Testis (tissue), 3 donors: Measurements from ENCODE around the gene BTLA. TPM values are rescaled to one million over a fixed set of nuclear protein-coding genes. Genes with fewer than 3 reads are reported as not detected.

Source experiments
- DNase-seq: peaks from one replicate; pipeline ENCODE4 v3.0.0-alpha.2; 2019
- H3K27ac ChIP-seq, 2 donors: fragments of 200-600 bp; sonication (generic); one replicate each; pipeline ENCODE4 v1.5.1; 2019
- H3K27me3 ChIP-seq: fragments of 200-600 bp; sonication (generic); one replicate; pipeline ENCODE4 v1.5.1; 2019
- H3K36me3 ChIP-seq: fragments of 200-600 bp; sonication (generic); one replicate; pipeline ENCODE4 v1.5.1; 2017; ENCODE audit warnings: low read depth; ENCODE audit errors: missing control alignments
- H3K4me1 ChIP-seq: fragments of 200-600 bp; sonication (generic); one replicate; pipeline ENCODE4 v1.5.1; 2019
- H3K4me3 ChIP-seq, 2 donors: fragments of 200-600 bp; sonication (generic); one replicate each; pipeline ENCODE4 v1.5.1; 2017 to 2019
- H3K9me3 ChIP-seq: fragments of 200-600 bp; sonication (generic); one replicate; pipeline ENCODE4 v1.5.1; 2017
- POLR2A ChIP-seq: fragments of 450-650 bp; IDR thresholded peaks from one replicate; pipeline ENCODE4 v1.6.1; 2017; ENCODE audit warnings: antibody characterized with exemption, mild to moderate bottlenecking, moderate library complexity
- WGBS, 2 donors: methylation state at CpG; one replicate each; pipeline ENCODE4 v1.1.5; 2018; 5-methylcytosine and 5-hydroxymethylcytosine counted together
- intact Hi-C: fragments of 100-400 bp; cut with DNase I; formaldehyde crosslinking; loops from one replicate; pipeline ENCODE4 v1.15.1; 2023; ENCODE audit warnings: low total_unique reads
- polyA plus RNA-seq: library from polyadenylated mRNA; stranded (reverse); fragments of 350-450 nt; fragmentation: Illumina TruSeq; extraction: RNeasy Lipid Tissue Mini Kit (QIAGEN cat#74804); gene quantifications from one replicate; pipeline ENCODE4 v1.2.3, GENCODE V29; 2014; ENCODE audit warnings: low read depth, low replicate concordance; ENCODE audit not compliant: insufficient read depth
- total RNA-seq, 2 donors: library from RNA; depleted of rRNA; stranded (reverse); fragments of >200 nt; gene quantifications; one replicate each; pipeline ENCODE4 v1.2.3, GENCODE V29; 2016
- TF ChIP-seq, protein P1 (sequence below), 3 experiments: fragments of 450-650 bp in 2 of 3; fragments of 200-600 bp in 1 of 3; sonication (generic) in 1 of 3; IDR thresholded peaks; one replicate each; pipeline ENCODE4 v1.5.1; 2016 to 2019; ENCODE audit warnings: antibody characterized with exemption in 3 of 3, mild to moderate bottlenecking in 2 of 3, moderate library complexity in 1 of 3

The BTLA gene
- total and polyA plus RNA-seq, 3 donors from 2014 or later: 0.50 to 1.4 (median 1.2) TPM

DNA sequence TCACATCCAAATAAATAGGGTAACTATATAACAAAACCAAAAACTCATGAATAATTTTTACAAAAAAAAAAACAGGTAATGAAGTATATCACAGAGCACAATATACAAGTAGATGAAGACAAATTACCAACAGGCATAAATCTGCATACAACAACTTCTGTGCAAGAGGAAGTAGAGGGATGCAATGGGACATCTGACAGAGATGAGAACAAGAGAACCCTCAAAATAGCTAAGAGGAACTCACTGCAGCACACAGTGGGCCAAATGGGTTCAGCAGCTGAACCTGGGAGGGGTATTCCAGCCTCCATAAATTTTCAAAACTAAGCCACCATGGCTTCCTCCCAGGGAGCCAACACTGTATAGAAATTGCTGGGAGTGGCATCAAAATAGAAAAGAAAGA is 9.6 kb upstream of the BTLA start:
- Histone ChIP-seq H3K4me1 (no peaks in the 10 kb centered on the region), H3K36me3 (no peaks in the 10 kb centered on the region), H3K27ac (no peak overlapping the region), H3K9me3 (no peaks in the 10 kb centered on the region), H3K27me3 (no peaks in the 10 kb centered on the region), H3K4me3 (no peak overlapping the region)
- no peak for DNase-seq
- intact Hi-C loops: no loop called here
- TF ChIP-seq POLR2A: no peak
- TF ChIP-seq, protein P1, sequence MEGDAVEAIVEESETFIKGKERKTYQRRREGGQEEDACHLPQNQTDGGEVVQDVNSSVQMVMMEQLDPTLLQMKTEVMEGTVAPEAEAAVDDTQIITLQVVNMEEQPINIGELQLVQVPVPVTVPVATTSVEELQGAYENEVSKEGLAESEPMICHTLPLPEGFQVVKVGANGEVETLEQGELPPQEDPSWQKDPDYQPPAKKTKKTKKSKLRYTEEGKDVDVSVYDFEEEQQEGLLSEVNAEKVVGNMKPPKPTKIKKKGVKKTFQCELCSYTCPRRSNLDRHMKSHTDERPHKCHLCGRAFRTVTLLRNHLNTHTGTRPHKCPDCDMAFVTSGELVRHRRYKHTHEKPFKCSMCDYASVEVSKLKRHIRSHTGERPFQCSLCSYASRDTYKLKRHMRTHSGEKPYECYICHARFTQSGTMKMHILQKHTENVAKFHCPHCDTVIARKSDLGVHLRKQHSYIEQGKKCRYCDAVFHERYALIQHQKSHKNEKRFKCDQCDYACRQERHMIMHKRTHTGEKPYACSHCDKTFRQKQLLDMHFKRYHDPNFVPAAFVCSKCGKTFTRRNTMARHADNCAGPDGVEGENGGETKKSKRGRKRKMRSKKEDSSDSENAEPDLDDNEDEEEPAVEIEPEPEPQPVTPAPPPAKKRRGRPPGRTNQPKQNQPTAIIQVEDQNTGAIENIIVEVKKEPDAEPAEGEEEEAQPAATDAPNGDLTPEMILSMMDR (IDR thresholded peaks at IDR 0.05): no peak

- WGBS, 2 donors: 83 to 95% methylated on average over 2 of the region's 2 CpGs
- no peak overlapping the region for H3K4me3 ChIP-seq
- no peak overlapping the region for H3K27ac ChIP-seq
- no peaks in the 10 kb centered on the region for H3K4me1 ChIP-seq
- H3K9me3 ChIP-seq: no peaks in the 10 kb centered on the region
- no peak for TF ChIP-seq POLR2A
- TF ChIP-seq, protein P1 (IDR thresholded peaks at IDR 0.05): no peak
- intact Hi-C loops: no loop called here
- DNase-seq: no peak
- H3K36me3 ChIP-seq: no peaks in the 10 kb centered on the region
- no peaks in the 10 kb centered on the region for H3K27me3 ChIP-seq
Measured at GRCh38 chr3:112508261-112508660, 9.0 kb upstream of the BTLA start.

- intact Hi-C loops: no loop called here
- no peaks in the 10 kb centered on the region for H3K4me1 ChIP-seq
- no peak overlapping the region for H3K4me3 ChIP-seq
- H3K27ac ChIP-seq: no peak overlapping the region
- TF ChIP-seq, protein P1 (IDR thresholded peaks at IDR 0.05): no peak
- no peak for TF ChIP-seq POLR2A
- H3K36me3 ChIP-seq: no peaks in the 10 kb centered on the region
- WGBS, 2 donors: 31 to 41% methylated on average over 2 of the region's 2 CpGs
- no peaks in the 10 kb centered on the region for H3K27me3 ChIP-seq
- H3K9me3 ChIP-seq: no peaks in the 10 kb centered on the region
- DNase-seq: no peak
Measured at GRCh38 chr3:112505907-112506306, 6.6 kb upstream of the BTLA start.

DNA sequence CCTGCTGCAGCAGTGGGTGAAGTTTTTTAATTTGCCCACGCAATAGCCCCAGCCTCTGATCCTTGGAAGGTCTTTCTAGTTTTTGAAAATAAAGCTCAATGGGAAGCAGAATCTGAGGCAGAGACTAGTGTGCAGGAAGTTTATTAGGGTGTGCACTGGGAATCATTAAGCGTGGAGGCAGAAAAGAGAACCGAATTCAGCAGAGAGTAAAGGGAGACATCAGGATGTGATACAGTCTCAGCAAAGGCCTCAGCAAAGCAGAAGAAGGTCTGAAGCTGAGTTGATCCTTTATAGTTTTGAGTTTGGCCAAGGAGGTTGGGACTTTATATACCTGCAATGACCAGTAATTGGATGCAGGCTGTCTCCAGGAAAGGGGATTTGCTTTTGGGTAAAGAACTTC is 4.9 kb upstream of the BTLA start:
- H3K27ac ChIP-seq: no peak overlapping the region
- intact Hi-C loops: no loop called here
- WGBS, 2 donors: 93% methylated on average over 3 of the region's 3 CpGs
- no peaks in the 10 kb centered on the region for H3K4me1 ChIP-seq
- TF ChIP-seq POLR2A: no peak
- TF ChIP-seq, protein P1 (IDR thresholded peaks at IDR 0.05): no peak
- no peaks in the 10 kb centered on the region for H3K9me3 ChIP-seq
- no peaks in the 10 kb centered on the region for H3K27me3 ChIP-seq
- no peaks in the 10 kb centered on the region for H3K36me3 ChIP-seq
- DNase-seq: no peak
- no peak overlapping the region for H3K4me3 ChIP-seq

DNA sequence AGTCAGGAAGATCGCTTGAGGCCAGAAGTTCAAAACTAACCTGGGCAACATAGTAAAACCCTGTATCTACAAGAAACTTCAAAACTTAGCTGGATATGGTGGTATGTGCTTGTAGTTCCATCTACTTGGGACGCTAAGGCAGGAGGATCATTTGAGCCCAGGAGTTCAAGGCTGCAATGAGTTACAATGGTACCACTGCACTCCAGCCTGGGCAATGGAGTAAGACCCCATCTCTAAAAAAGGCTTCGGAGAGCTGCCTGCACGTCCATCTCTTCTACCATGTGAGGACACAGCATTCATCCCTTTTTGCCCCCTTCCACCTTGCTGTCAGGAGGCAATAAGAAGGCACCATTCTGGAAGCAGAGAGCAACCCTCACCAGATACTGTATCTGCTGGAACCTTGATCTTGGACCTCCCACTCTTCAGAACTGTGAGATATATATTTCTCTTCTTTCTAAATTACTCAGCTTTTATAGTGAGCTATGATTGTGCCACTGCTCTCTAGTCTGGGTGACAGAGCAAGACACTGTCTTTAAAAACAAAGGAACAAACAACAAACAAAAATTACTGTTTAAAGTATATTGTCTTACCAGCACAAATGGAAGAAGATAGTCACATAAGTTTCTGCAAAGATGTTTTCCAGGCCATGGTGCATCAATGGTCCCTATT is 4.2 kb upstream of the BTLA start:
- Histone ChIP-seq H3K27me3 (no peaks in the 10 kb centered on the region), H3K27ac (no peak overlapping the region), H3K4me3 (no peak overlapping the region), H3K4me1 (no peaks in the 10 kb centered on the region), H3K36me3 (no peaks in the 10 kb centered on the region), H3K9me3 (no peaks in the 10 kb centered on the region)
- 94 to 95% methylated on average over 4 of the region's 4 CpGs for WGBS, 2 donors
- DNase-seq: no peak
- intact Hi-C loops: no loop called here
- TF ChIP-seq, protein P1 (IDR thresholded peaks at IDR 0.05): no peak
- no peak for TF ChIP-seq POLR2A
